ENCODE results near the gene PCNX2. TPM values are rescaled to one million over a fixed set of nuclear protein-coding genes. Genes with fewer than 3 reads are reported as not detected.
A peak's percentile ranks its signal among the peaks of the same experiment; 100 is the strongest.

The PCNX2 gene
- total and polyA plus RNA-seq, 2 donors (not counting 3 experiments of a cell fraction or from before 2014, with no cell fraction given), result 6.6 to 11.0 TPM

- Histone ChIP-seq H3K9me1 (replicated peaks; ENCODE audit: control insufficient read depth, extremely low read depth, insufficient read depth, low read length) (no peaks in the 10 kb centered on the region), H3K4me3 (replicated peaks in 1 of 3; ENCODE audit: insufficient read depth in 1 of 3, low read depth in 1 of 3, low read length in 3 of 3) (peak overlapping the region in 1 of 3 experiments; percentile 6), H3K9ac (replicated peaks; ENCODE audit: extremely low read depth, insufficient read depth, low read length) (peak overlapping the region; percentile 64), H3K9me3 (replicated peaks; ENCODE audit: control insufficient read depth, insufficient read depth, low read length) (no peaks in the 10 kb centered on the region), H3K79me2 (ENCODE audit: control insufficient read depth, insufficient read depth, low read length) (no peaks in the 10 kb centered on the region), H2AFZ (ENCODE audit: low read depth, low read length) (peak overlapping the region; percentile 65), H3K4me2 (ENCODE audit: insufficient read depth, low read length) (peak overlapping the region; percentile 44), H3K27me3 (ENCODE audit: control insufficient read depth in 2 of 2, insufficient read depth in 2 of 2, low read length in 2 of 2) (no peaks in the 10 kb centered on the region), H4K20me1 (replicated peaks; ENCODE audit: control insufficient read depth, extremely low read depth, insufficient read depth, low read length) (no peaks in the 10 kb centered on the region), H3K4me1 (ENCODE audit: control insufficient read depth, extremely low read depth, insufficient read depth, low read length) (peaks cover 32% of the 10 kb centered on the region), H3K27ac (ENCODE audit: insufficient read depth, low read depth, low read length) (peak overlapping the region; percentile 89), H3K36me3 (ENCODE audit: control insufficient read depth in 2 of 2, extremely low read depth in 1 of 2, insufficient read depth in 2 of 2, low read length in 2 of 2) (no peaks in the 10 kb centered on the region)
- peak; percentile 56 for TF ChIP-seq FOS (IDR thresholded peaks at IDR 0.05; ENCODE audit: borderline replicate concordance, insufficient read depth, low read length)
- no peak for TF ChIP-seq MYC (IDR thresholded peaks at IDR 0.05; ENCODE audit: low read depth, low read length)
- TF ChIP-seq JUN (IDR thresholded peaks at IDR 0.05; ENCODE audit: borderline replicate concordance, insufficient read depth, insufficient read length, low read depth), result peak; percentile 89
- TF ChIP-seq POLR2AphosphoS5 (IDR thresholded peaks at IDR 0.05; ENCODE audit: insufficient read depth, low read depth, low read length), result peak; percentile 56
- ChIA-PET POLR2A (interaction anchor here (0.7 kb wide), 1 partner anchor 9 kb away, joined by 4 read pairs; no protein-coding TSS in a partner anchor), CTCF (interaction anchor here (0.6 to 1.8 kb wide), 10 partner anchors 8 to 483 kb away, joined by 3 to 9 read pairs (median 3); partner anchors contain the start of gene SIPA1L2)
- DNase-seq (ENCODE audit: low read depth, low spot score) (peak; percentile 89), FAIRE-seq (peak; percentile 94)
- dilution Hi-C loops (cut with MboI; ENCODE audit: extremely low pct_ligation_motif_present, low sequenced_read_pairs), result no loop called here
- BruUV-seq (replicated peaks), result TSS peak; percentile 78
- intact Hi-C loops (cut with micrococcal nuclease), result loop anchor here (1.0 to 5.0 kb wide), 6 partner anchors 9 to 483 kb away; partner anchors contain the start of genes NTPCR and SIPA1L2
These were observed 182.3 kb downstream of the PCNX2 start for GRCh38 chr1:233113009-233113879.
